Measurements from ENCODE around the gene SCARB1. TPM values are rescaled to one million over a fixed set of nuclear protein-coding genes. Genes with fewer than 3 reads are reported as not detected.

SCARB1 gene
- total RNA-seq, 1 donor from 2014 or later = 16.9 TPM

DNA sequence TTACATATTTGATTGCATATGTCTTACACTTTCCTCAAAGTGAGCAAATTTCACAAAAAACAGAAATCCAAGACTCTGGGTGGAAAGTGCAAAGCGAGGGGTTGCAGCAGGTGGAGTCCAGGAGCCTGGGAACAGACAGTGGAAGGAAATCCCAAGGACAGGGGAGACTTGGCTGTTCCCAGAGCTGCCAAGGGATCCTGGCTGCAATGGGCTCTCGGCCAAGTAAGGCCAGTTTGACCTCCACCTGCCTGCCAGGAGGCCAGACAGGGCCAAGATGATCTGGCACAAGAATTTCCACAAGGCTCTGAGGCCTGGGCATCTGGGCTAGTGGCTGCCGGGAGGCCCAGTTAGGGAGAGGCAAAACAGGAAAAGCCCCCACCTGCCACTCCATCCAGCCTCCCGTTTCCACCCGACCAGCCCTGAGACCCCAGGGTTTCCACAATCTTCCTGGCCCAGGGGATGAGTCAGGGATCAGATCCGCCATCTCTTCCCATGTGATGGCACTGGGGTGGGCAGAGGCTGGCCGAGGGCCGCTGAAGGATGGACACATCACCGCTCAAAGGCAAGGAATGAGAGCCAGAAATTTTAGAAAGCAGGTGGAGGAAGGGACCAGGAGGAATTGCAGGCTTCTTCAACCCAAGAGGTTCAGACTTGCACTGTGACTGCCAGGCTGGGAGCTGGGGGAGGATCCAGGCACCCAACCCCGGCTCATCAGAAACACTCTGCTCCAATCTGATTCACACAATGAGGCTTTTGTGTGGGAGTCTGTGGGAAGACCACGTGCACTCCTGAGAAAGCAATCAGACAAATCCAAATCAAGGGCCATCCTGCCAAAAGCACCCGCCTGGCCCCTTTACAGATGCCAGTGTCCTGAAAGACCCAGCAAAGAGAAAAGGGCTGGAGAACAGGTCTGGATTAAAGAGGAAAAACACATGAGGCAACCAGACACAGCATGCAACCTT is 16.3 kb downstream of the SCARB1 start:
- Mint-ChIP-seq H3K27ac (ENCODE audit: unreplicated experiment) (no peak overlapping the region), H3K36me3 (ENCODE audit: low read depth, unreplicated experiment) (no peaks in the 10 kb centered on the region), H3K27me3 (ENCODE audit: unreplicated experiment) (peaks cover 5% of the 10 kb centered on the region), H3K4me3 (ENCODE audit: unreplicated experiment) (no peak overlapping the region), H3K4me1 (ENCODE audit: unreplicated experiment) (peaks cover 13% of the 10 kb centered on the region), H3K9me3 (ENCODE audit: unreplicated experiment) (no peaks in the 10 kb centered on the region)
- TF ChIP-seq, protein P1, sequence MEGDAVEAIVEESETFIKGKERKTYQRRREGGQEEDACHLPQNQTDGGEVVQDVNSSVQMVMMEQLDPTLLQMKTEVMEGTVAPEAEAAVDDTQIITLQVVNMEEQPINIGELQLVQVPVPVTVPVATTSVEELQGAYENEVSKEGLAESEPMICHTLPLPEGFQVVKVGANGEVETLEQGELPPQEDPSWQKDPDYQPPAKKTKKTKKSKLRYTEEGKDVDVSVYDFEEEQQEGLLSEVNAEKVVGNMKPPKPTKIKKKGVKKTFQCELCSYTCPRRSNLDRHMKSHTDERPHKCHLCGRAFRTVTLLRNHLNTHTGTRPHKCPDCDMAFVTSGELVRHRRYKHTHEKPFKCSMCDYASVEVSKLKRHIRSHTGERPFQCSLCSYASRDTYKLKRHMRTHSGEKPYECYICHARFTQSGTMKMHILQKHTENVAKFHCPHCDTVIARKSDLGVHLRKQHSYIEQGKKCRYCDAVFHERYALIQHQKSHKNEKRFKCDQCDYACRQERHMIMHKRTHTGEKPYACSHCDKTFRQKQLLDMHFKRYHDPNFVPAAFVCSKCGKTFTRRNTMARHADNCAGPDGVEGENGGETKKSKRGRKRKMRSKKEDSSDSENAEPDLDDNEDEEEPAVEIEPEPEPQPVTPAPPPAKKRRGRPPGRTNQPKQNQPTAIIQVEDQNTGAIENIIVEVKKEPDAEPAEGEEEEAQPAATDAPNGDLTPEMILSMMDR (IDR thresholded peaks at IDR 0.05; ENCODE audit: unreplicated experiment) = no peak
- no peak for DNase-seq (ENCODE audit: low spot score)

DNA sequence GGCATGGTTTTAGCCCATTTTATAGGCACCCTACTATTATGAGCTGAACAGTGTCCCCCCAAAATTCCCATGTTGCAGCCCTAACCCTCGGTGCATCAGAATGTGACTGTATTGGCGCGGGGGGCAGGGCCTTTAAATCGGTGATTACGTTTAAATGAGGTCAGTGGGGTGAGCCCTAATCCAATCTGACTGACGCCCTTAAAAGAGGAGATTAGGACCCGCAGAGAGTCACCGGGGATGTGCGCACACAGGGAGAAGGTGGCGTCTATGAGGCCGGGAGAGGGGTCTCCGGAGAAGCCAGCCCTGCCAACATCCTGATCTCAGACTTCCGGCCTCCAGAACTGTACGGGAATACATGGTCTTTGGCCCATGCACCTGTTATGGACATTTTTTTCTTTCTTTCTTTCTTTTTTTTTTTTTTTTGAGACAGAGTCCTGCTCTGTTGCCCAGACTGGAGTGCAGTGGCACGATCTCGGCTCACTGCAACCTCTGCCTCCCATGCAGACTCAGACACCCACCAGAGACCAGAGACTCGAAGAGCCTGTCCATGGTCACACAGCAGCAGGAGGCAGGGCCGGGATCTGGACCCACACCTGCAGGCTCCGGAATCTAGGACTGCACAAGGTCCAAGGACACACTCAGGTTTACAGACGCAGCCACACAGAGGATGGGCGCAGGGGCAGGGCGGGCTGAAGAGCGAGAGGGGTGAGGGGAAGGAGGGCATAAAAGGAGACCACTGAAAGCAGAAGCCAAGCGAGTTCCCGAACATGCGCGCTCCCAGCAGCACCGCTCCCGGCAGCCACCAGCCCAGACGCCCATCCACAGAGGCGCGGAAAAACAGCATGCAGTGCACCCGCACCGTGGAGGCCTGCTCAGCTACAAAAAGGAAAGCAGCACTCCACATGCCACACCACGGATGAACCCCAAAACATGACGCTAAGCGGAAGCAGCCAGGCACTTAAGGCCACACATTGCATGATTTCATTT is 19.0 kb downstream of the SCARB1 start:
- H3K27me3 Mint-ChIP-seq (ENCODE audit: unreplicated experiment) = peaks cover 6% of the 10 kb centered on the region
- H3K9me3 Mint-ChIP-seq (ENCODE audit: unreplicated experiment) = no peaks in the 10 kb centered on the region
- no peaks in the 10 kb centered on the region for H3K36me3 Mint-ChIP-seq (ENCODE audit: low read depth, unreplicated experiment)
- no peak overlapping the region for H3K27ac Mint-ChIP-seq (ENCODE audit: unreplicated experiment)
- TF ChIP-seq, protein P1 (IDR thresholded peaks at IDR 0.05; ENCODE audit: unreplicated experiment) = no peak
- H3K4me1 Mint-ChIP-seq (ENCODE audit: unreplicated experiment) = peaks cover 13% of the 10 kb centered on the region
- DNase-seq (ENCODE audit: low spot score) = no peak
- H3K4me3 Mint-ChIP-seq (ENCODE audit: unreplicated experiment) = no peak overlapping the region

DNA sequence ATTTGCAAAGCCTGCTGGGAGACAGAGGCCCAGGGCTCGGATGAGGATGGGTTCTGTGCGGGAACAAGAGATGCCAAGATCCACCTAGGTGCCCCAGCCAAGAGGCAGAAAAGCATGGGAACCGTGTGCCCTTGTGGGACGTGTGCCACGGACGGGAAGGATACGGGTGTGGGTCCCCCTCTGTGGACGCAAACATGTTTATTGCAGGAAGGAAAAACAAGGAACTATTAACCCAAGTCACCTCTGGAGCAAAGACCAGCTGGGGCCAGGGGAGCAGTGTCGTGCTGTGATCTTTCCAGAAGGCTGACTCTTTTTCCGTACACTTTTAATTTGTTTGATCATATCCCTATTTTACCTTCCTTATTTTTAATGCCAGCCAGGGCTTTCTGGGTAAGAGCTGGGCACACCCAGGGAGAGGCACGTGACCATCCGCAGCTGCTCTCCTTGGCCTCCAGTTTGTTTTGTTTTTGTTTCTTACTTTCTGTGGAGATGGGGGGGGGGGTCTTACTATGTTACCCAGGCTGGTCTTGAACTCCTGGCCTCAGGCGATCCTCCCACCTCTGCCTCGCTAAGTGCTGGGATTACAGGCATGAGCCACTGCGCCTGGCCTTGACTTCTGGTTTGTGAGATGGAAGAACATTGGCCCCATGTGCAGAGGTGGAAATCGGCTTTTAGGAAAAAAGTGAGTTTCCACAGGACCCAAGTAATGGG is 20.7 kb downstream of the SCARB1 start:
- TF ChIP-seq, protein P1 (IDR thresholded peaks at IDR 0.05; ENCODE audit: unreplicated experiment) = no peak
- Mint-ChIP-seq H3K4me1 (ENCODE audit: unreplicated experiment) (peaks cover 13% of the 10 kb centered on the region), H3K36me3 (ENCODE audit: low read depth, unreplicated experiment) (no peaks in the 10 kb centered on the region)

DNA sequence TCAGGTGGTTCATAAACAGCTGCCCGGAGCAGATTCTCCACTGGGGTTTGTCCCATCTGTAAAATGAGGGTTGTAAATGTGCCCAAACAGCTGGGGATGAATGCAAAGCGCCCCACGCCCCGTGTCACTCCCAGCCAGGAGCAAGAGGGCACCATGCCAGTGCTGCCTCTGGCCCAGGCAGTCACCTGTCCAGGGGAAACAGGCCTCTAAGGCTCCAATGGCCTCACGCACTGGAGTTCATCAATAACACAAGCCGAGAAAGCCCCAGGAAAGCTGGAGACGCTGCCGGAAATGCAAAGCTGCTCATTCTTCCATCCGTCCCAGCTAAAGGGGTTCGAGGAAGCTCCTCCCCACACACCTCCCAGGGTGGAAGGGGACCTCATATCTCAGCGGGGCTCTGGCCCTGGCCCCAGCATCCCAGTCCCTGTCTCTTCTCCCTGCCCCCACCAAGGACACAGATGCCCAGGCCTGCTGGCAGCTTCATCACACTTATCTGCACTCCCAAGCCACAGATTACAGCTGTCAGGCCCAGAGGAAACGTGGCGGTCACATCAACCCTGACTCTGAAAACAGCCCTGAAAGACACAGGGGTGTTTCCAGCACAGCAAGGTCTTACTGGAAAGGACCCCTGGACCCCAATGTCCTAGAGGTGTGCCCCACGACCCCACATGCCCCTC is 21.5 kb downstream of the SCARB1 start:
- TF ChIP-seq, protein P1 (IDR thresholded peaks at IDR 0.05; ENCODE audit: unreplicated experiment) = no peak
- no peak overlapping the region for H3K27ac Mint-ChIP-seq (ENCODE audit: unreplicated experiment)
- peaks cover 13% of the 10 kb centered on the region for H3K4me1 Mint-ChIP-seq (ENCODE audit: unreplicated experiment)
- DNase-seq (ENCODE audit: low spot score) = no peak
- H3K9me3 Mint-ChIP-seq (ENCODE audit: unreplicated experiment) = no peaks in the 10 kb centered on the region
- no peaks in the 10 kb centered on the region for H3K36me3 Mint-ChIP-seq (ENCODE audit: low read depth, unreplicated experiment)
- no peak overlapping the region for H3K4me3 Mint-ChIP-seq (ENCODE audit: unreplicated experiment)
- peaks cover 6% of the 10 kb centered on the region for H3K27me3 Mint-ChIP-seq (ENCODE audit: unreplicated experiment)

More for the DNA sequence above, 20.7 kb downstream of the SCARB1 start:
- H3K9me3 Mint-ChIP-seq (ENCODE audit: unreplicated experiment) = no peaks in the 10 kb centered on the region
- H3K27ac Mint-ChIP-seq (ENCODE audit: unreplicated experiment) = no peak overlapping the region
- peaks cover 6% of the 10 kb centered on the region for H3K27me3 Mint-ChIP-seq (ENCODE audit: unreplicated experiment)
- DNase-seq (ENCODE audit: low spot score) = no peak
- no peak overlapping the region for H3K4me3 Mint-ChIP-seq (ENCODE audit: unreplicated experiment)

Data from endothelial cell (in vitro differentiated cells).